ENCODE measurements around the gene FBXO46.
A peak's percentile ranks its signal among the peaks of the same experiment; 100 is the strongest.

FBXO46 gene

DNA sequence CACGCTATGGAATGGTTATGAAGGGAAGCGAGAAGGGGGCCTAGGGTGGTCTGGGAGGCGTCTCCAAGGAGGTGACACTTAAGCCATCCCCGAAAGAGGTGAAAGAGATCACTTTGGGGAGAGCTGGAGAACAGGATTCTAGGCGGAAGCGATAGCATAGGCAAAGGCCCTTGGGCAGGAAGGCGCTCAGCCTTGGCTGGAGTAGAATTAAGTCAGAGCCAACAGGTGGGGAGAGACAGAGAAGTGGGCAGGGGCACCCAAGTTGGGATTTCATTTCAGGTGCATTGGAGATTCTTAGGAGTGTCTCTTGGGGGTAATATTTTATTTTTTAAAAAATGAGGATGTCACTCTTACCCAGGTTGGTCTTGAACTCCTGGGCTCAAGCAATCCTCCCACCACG is 48.6 kb downstream of the FBXO46 start:
- no peak for DNase-seq

GRCh38 chr19:45681391-45682015 is 49.2 kb downstream of the FBXO46 start:
- DNase-seq = peak; percentile 65

- DNase-seq = peak; percentile 69
Observed at GRCh38 chr19:45677351-45678230, 53.1 kb downstream of the FBXO46 start.

- DNase-seq = no peak
Observed at GRCh38 chr19:45676851-45677263, 53.8 kb downstream of the FBXO46 start.

DNA sequence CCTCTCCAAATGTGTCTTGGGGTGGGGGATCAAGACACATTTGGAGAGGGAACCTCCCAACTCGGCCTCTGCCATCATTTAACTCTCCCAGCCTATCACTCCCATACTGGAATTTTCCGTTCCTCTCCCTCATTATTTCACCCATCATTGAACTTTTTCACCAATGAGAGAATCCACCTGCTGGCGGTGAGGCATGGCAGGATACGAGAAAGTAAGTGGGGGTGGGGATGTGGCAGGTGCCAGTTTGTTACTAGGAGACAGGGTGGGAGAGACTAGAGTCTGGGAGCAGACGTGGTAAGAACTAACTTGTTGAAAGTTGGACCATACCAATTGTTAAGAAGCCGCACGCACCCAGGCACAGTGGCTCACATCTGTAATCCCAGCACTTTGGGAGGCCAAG is 55.8 kb downstream of the FBXO46 start:
- no peak for DNase-seq

DNA sequence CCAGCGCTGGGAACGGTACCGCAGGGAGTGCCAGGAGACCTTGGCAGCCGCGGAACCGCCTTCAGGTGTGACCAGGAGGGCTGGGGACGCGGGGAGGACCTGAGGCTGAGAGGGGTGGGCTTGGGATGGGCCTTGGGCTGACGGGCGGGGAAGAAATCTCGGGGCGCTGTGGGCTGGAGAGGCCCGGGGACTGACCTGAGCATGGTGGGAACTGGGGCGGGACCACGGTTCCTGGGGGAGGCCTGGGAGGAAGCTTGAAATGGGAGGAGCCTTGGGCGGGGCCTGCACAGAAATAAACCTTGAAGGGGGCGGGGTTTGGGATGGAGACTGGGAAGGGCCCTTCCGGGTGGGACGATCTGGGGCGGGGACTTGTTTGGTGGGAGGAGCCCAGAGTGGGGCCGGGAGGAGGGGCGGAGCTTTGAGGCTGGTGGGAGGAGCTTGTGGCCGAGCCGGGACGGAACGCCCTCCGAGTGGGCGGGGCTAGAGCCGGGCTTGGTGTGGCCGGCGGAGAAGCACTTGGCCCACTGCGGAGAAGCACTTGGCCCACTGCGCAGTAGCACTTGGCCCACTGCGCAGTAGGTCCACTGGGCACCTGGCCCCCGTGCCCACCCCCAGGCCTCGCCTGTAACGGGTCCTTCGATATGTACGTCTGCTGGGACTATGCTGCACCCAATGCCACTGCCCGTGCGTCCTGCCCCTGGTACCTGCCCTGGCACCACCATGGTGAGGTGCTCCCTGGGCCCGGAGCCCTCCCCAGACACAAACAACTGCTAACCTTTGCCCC is 59.8 kb downstream of the FBXO46 start:
- peak; percentile 77 for DNase-seq

DNA sequence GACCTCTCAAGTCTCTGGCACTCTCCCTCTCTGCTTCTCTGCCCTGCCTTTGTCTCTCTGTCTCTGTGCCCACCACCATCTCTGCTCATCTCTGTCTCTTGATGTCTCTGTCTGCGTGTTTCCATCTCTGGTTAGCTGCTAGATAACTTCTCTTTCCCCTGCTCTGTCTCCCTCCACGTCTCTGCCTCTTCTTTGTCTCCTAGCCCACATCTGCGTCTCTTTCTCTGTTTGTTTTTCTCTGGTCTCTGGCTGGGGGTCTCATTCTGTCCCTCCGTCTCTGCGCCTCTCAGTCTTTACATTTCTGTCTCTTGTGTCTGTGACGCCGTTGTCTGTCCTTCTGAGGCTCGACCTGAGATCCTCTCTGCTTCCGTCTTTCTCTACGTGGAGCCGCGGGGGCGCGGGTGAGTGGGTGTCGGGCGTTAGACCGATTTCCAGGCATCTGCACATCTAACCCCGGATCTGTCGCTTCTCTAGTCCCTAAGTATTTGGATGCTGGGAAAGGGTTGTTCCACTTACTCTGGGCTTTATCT is 62.3 kb downstream of the FBXO46 start:
- DNase-seq = no peak

DNA sequence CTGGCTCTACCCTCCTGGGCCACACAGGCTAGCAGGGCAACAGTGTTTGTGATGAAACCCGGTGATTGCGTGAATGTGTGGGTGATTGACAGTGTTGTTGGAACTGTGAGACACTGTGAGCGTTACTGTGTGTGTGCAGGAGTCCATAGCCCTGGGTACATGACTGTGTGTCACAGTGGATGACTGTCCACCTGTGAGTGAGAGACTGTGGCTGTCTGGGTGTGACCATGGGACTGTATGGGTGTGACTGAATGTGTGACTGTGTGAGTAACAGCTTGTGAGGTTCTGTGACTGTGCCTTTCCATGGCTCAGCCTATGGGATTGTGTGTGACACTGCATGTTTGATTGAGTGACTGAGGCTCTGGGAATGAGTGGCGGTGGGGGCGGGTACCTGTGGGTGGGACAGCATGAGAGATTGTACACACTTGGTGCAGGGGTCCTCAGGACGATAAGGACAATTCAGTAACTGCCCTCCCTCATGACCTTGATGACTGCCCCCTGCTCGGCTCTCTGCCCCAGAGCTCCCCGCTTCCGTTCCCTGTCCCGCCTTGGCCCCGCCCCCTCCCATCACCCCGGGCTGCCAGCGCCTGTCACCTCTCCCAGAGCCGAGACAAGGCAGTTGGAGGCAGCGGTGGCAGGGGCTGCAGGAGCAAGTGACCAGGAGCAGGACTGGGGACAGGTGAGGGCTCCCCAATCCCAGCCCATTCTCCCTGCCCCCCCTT is 62.9 kb downstream of the FBXO46 start, which contains the start of gene GIPR:
Gene GIPR (plus strand): TSS at position 602 of the 722 bp plus-strand sequence. CDS start 1,300 bp downstream, outside the sequence.
- DNase-seq = no peak

DNA sequence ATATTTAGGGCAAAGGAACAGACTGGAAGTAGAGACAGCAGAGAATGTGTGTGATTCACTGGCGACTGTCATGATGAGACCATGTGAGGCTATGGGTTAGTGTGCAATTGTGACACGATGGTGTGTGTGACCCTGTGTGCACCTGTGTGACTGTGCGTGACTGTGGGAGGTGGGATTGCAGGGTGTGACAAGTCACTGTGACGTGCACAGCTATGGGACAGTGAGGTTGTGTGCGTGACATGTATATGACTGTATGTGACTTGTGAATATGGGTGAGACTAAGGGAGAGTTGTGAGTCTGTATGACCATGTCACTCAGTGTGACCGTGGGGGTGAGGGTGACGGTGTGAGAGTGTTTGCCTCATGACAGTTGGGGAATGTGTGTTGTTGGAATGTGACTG is 66.1 kb downstream of the FBXO46 start:
- DNase-seq = no peak

DNA sequence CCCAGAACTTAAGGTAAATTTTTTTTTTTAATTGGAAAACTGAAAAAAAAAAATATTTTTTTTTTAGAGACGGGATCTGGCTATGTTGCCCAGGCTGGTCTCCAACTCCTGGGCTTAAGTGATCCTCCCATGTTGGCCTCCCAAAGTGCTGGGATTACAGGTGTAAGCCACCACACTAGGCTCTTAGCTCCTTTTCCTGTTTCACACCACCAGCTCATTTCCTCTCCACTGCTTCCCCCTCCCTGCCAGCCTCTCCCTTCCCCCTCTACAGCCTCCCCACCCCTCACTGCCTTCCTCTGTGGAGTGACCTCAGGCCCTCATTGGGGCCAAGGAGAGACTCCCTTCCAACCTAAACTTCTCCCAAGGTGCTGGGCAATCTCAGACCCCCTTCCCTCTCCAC is 66.9 kb downstream of the FBXO46 start:
- DNase-seq = no peak

GRCh38 chr19:45660636-45661035 is 70.1 kb downstream of the FBXO46 start:
- no peak for DNase-seq
